ENCODE measurements around the gene LGALS7B.
"Not testable (repeated sequence)": the region's sequence is repeated elsewhere in the genome, so short reads cannot be mapped to it uniquely, and the experiment has no call there.

The LGALS7B gene

DNA sequence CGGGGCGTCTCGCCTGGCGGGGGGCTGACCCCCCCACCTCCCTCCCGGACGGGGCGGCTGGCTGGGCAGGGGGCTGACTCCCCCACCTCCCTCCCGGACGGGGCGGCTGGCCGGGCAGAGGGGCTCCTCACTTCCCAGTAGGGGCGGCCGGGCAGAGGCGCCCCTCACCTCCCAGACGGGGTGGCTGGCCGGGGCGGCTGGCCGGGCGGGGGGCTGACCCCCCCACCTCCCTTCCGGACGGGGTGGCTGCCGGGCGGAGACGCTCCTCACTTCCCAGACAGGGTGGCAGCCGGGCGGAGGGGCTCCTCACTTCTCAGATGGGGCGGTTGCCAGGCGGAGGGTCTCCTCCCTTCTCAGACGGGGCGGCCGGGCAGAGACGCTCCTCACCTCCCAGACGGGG lies 8.8 kb downstream of the LGALS7B start:
- not testable (repeated sequence) for DNase-seq

DNA sequence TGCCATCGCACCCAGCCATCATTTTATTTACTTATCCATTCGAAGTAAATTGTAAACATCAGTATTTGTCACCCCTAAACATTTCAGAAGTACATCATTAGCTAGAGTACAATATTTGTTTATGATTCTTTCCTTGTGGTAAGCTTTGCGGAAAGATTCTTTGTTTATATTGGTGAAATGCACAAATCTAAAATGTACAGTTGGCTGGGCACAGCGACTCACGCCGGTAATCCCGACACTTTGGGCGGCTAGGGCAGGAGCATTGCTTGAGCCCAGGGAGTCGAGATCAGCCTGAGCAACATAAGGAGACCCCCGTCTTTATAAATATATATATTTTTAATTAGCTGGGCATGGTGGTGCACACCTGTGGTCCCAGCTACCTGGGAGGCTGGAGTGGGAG lies 10.1 kb downstream of the LGALS7B start:
- DNase-seq: no peak

DNA sequence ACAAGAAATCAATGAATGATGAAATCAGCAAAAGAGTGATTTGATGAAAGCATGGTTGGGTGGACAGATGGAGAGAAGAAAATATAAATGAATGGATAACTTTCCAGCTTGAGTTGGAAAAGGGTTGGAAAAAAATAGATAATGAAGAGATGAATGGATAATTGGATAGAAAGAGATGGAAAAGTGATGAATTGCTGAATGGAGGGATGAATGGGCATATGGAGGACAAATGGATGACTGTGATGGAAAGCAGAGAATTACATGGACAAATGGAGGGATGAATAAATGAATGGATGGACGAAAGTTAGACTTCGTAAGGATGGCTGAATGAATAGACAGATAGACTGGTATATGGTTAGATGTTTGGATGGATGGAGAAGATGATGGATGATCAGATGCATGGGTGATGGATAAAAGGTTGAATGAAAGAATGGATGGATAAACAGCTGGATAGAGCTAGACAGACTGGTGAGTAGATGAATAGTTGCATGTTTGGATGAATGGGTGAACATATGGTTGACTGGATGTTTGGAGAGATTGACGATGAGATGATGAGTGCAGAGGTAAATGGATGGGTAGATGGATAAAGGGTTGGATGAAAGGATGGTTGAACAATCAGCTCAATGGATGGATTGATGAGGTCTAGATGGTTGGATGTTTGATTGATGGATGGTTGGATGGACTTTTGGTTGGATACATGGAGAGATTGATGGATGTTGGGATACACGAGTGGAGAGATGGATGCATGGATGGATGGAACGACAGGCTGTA lies 11.8 kb downstream of the LGALS7B start:
- DNase-seq: no peak

DNA sequence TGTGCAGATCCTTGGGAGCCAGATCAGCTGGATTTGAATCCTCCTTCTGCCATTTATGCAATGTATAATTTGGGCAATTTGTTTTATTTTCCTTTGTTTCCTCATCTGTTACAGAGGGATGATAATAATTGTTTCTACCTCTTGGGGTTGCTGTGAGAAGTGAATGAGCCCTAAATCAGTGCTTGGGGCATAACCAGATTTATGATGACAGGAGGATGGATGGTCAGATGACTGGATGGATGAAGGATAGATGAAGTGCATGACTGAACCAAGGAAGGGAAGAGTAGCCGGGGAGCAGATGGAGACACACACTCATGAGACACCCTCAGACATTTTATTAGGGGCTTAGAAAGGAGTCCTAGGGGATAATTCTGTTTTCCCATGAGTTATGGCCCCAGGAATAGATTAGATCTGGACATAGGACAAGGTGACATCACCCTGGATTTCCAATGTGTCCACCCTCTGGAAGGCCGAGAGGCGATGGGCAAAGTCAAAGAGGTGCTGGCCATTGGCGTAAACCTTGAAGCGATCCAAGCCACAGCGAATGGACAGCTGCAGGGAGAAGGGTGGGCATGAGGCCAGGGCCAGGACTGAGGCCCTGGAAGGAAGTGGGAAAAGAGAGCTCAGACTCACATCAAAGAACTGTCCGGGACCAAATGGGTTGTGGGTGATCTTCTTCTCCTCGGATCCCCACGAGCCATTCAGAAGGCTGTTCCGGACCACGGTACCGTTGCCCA lies 12.5 kb downstream of the LGALS7B start:
- DNase-seq: no peak

DNA sequence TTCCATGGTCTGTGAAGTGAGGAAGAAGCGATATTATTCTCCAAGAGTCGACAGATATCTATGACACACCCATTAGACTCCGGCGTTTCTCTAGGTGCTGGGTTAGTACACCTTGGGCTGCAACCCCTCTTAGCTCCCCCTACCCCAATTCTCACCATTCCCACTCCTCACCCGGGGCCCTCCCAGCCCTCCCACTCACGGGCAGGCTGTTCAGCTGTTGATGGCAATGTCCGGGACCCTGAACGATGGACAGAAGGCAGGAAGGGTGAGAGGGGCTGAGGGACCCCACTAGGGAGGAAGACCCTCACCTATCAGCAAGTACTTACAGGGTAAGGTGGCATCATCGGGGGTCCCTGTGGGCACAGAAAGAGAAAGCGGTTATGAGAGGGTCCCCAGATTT lies 14.5 kb downstream of the LGALS7B start:
- no peak for DNase-seq

DNA sequence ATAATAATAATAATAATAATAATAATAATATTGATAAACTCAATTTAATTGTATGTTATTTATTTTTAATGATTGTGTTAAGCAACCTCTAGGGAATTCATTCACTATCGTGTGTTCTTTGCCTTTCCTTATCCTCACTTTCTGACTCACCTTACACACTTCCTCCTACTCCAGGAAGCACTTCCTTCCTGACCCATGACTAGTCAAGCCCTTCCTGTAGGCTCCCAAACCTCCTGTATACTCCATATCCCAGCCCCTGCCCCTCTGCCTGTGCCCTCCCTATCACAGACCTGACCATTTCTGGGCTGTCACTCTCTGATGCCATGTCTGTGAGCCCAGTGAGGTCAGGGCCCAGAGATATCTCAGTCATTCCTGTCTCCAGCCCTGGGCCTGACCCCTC lies 16.2 kb downstream of the LGALS7B start:
- no peak for DNase-seq

DNA sequence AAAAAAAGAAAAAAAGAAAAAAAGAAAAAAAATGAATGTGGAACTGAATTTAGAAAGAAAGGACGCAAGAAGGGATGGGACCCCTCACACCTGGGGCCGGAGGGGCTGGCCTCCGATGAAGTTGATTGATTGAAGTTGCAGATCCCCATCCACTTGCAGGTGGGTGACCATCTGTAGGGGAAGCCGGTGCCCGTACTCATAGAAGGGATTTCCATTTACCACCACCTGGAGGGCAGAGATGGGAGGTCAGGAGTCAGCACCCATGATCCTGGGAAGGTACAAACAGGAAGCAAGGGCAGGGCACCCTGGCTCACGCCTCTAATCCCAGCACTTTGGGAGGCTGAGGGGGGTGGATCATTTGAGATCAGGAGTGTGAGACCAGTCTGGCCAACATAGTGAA lies 17.4 kb downstream of the LGALS7B start:
- no peak for DNase-seq

DNA sequence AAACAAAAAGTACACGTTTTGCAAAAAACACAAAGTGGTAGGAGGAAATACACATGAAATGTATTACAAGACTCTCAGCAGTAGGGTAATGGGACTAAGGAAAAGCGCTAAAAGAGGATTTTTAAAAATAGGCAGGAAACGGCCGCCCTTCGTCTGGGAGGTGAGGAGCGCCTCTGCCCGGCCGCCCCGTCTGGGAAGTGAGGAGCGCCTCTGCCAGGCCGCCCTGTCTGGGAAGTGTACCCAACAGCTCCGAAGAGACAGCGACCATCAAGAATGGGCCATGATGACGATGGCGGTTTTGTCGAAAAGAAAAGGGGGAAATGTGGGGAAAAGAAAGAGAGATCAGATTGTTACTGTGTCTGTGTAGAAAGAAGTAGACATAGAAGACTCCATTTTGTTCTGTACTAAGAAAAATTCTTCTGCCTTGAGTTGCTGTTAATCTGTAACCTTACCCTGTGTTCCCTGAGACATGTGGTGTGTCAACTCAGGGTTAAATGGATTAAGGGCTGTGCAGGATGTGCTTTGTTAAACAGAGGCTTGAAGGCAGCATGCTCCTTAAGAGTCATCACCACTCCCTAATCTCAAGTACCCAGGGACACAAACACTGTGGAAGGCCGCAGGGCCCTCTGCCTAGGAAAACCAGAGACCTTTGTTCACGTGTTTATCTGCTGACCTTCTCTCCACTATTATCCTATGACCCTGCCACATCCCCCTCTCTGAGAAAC lies 18.5 kb downstream of the LGALS7B start:
- not testable (repeated sequence) for DNase-seq

DNA sequence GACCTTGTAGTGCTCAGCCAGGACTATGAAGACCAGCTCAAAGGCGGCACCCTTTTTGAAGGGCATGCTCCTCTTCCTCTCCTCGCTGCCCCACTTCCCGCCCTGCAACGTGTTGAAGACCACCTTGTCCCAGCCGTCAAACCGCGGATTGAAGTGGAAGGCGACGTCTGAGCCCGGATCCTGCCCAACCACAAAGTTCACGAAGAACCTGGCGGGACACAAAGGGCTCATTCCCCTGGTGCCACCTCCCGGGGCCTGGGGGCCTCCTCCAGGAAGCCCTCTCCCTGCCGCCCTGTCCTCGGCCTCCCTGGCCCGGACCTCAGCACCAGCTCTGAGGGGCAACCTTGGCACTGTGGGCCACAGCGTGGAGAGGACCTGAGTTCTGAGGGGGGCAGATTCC lies 19.7 kb downstream of the LGALS7B start:
- DNase-seq: no peak

DNA sequence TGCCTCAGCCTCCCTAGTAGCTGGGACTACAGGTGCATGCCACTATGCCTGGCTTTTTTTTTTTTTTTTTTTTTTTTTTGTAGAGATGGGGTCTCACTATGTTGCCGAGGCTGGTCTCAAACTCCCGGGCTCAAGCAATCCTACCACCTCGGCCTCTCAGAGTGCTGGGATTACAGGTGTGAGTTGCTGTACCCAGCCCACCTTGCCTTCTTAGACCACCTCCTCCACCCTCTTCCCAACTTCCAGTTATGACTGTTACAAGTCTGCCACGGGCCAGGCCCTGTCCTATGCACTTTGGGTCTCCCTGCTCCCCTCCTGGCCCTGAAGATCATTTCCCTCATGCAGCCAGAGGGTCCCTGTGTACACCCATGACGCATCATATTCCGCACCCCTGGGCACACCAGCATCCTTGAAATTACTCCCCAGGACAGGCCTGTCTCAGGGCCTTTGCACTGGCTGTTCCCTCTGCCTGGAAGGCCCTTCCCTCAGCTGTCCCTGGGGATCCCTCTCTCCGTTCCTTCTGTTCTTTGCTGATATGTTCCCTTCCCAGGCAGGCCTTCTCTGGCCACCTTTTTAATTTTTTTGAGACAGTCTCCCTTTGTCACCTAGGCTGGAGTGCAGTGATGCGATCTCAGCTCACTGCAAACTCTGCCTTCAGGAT lies 20.7 kb downstream of the LGALS7B start:
- DNase-seq: no peak

DNA sequence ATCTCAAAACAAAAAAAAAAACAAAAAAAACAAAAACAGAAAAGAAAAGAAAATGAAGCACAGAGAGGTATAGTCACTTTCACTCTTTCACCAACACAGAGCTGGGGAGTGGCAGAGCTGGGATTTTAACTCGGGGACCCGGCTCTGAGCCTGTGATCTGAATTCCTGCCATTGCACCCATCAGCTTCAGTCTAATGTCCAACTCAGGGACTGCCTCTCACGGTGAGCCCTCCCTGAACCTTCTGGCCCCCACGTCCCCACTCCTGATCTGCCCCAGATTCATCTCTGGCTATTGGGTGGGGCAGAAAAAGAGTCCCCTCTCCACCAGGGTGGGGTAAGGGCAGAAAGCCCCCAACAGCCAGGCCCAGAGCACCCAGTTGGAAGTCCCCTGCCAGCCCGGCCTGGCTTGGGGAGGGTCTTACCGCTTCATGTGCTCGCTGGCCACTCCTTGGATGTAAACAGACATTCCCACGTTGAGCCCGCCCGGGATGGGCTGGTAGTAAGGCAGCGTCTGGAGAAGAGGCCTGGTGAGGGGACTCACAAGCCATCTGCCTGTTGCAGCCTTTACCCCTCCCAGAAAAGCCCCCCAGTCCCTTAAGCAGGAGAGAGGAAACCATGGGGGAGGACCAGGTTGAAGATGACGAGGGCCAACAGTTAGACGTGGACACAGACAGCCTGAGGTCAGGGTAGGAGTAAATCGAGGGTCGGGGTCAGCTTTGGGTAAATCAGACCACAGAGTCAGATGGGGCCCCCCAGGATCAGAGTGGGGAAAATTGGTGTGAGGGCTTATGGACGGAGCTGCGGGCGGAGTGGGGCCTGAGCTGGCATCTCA lies 23.2 kb downstream of the LGALS7B start:
- DNase-seq: no peak

DNA sequence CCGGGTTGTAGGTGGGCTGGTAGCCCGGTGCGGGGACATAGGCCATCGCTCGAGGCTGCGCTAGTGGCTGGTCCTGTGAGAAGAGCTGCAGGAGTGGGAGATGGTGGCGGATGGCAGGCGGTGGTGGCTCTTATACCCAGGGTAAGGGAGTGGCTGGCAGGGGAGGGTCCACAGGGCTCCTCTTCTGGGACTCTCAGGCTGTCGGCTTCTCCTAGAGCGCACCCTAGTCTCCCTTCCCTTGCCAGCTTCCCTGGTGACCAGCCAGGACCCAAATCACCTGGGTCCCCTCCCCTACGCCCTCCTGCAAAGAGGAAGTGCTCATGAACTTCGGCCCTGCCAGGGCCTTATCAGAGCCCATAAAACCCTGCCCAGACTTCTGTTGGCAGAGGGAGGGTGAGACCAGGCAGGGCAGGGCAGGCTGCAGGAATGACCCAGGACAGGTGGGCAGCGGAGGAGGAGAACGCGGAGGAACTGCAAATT lies 23.9 kb downstream of the LGALS7B start, which contains the start of gene LGALS4:
Gene LGALS4 (minus strand): TSS at position 105 of the 480 bp plus-strand sequence. CDS start 59 bp downstream, at position 46.
- no peak for DNase-seq

DNA sequence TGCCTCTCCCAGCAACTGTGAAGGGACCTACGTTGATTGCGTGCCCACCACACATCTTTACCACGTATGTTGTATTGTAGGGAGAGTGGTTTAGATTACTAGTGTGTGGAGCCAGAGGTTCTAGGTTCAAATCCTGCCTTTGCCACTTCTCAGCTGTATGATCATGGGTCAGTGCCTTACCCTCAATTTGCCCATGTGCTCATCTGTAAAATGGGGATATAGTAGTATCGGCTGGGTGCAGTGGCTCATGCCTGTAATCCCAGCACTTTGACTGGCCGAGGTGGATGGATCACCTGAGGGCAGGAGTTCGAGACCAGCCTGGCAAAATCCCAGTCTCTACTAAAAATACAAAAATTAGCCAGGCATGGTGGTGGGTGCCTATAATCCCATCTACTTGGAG lies 24.3 kb downstream of the LGALS7B start:
- DNase-seq: no peak

DNA sequence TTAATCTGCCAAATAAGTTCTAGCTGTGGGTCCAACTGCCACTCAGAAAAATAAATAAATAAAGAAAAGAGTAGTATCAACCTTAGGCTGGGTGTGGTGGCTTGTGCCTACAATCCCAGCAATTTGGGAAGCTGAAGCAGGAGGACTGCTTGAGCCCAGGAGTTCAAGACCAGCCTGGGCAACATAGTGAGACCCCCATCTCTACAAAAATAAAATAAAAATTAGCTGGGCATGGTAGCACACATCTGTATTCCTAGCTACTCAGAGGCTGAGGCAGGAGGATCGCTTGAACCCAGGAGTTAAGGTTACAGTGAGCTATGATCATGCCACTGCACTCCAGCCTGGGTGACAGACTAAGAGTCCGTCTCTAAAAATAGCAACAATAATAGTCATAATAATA lies 24.9 kb downstream of the LGALS7B start:
- not testable (repeated sequence) for DNase-seq

DNA sequence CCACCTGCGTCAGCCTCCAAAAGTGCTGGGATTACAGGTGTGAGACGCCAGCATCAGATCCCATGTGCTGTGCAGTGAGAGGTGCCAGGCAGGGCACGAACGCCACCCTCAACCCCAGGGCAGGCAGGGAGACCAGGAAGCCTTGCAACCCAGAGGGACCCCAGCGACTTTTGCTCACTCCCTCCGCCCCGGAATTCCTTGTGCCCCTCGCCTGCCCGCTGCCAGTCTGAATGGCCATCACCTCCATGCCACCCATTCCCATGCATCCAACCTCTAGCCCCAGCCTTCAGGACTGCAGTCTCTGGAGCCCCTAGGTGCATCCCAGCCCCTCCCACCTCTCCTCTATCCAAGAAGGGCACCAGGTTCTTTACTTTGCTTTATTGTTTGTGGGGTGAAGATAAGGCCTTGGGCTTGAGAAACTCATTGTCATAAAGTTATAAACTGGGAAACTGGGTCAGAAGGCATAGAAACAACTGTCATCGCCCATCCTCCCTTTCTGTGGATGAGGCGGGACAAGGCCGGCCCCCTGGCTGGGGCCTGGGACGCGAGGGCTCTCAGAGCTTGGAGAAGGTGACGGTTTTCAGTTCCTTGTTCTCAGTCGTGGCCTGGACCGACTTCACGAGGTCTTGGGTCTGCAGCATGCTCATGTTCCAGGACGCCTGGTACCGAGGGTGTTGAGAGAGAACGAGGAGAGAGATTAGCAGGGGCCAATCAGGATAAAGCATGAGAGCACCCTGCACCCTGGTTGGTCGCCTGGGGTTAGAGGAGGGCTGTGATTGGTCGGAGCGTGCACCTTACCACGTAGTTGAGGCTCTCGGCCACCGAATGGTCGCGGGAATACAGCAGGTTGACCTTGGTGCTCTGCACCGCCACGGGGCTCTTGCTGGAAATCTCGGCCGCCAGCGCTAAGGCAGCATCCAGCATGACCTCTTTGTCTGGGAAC lies 26.3 kb downstream of the LGALS7B start:
- DNase-seq: no peak

DNA sequence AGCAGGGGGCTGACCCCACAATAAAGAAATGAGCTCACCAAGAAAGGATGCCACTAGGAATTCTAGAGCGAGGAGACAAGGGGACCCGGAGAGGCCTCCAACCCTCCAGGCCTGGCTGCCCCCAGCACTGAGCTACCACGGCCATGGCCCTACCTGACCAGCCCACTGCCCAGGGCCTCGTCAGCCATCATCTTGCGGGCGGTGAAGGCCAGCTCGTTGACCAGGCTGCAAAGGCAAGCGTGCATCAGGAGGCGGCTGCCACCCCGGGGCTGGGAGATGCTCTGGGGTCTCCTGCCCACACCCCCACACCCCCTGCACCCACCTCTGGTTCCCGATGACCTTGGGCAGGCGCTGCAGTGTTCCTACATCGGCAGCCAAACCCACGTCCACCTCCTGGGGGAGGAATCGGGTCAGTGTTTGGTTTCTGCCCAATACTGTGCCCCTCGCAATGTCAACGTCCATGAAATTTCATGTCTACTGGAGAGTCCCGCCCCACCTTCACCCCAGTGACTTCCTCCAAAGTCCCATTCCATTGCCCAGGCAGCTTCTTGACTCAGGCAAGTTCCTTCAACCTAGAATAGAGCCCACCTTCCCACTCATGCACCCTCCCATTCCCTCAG lies 27.2 kb downstream of the LGALS7B start:
- no peak for DNase-seq

DNA sequence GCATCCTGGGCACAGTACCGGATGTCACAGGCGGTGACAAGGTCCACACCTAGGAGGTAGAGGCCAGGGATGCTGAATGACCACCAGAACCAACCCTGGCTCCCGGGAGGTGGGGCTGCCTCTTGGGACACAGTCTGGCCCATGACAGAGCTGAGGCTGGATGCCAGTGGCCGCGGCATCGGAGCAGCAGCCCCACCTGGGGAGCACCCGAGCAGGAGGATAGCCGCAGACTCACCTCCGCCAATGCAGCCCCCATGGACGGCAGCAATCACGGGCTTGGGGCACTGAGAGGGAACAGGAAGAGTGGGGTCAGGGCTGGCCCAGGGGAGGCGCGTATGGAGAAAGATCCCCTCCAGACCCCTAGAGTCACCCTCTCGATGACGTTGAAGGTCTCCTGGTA lies 28.1 kb downstream of the LGALS7B start:
- DNase-seq: no peak

DNA sequence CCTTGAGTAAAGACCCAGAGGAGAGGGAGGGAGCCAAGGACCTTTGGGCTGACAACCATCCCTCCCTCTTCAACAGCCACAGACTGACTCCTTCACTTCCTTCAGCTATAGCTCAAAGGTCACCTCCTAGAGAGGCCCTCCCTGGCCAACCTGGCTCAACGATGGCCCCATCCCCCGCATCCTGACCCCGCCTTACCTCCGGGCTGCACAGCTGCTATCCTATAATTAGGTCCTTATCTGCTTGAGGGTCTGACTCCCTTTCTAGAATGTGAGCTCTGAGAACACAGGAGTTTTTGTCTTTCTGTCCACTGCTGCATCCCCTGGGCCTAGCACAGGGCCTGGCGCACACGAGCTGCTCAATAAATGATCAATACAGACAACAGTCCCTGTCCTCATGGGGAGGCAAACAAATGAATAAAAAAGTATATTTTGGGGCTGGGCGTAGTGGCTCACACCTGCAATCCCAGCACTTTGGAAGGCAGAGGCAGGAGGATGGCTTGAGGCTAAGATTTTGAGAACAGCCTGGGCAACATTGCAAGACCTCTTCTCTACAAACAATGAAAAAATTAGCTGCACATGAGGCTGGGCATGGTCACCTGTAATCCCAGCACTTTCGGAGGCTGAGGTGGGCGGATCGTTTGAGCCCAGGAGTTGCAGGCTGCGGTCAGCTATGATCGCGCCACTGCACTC lies 30.4 kb downstream of the LGALS7B start:
- DNase-seq: no peak

DNA sequence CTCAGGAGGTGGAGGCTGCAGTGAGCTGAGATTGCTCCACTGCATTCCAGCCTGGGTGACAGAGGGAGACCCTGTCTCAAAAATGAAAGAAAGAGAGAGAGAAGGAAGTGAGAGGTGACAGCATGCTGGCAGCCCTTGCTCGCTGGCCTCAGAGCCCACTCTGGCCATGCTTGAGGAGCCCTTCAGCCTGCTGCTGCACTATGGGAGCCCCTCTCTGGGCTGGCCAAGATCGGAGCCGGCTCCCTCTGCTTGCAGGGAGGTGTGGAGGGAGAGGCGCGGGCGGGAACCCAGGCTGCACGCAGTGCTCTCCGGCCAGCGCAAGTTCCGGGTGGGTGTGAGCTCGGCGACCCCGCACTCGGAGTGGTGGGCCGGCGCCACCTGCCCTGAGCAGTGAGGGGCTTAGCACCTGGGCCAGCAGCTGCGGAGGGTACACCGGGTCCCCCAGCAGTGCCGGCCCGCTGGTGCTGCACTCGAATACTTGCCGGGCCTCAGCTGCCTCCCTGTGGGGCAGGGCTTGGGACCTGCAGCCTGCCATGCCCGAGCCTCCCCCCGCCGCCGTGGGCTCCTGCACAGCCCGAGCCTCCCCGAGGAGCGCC lies 32.3 kb downstream of the LGALS7B start:
- not testable (repeated sequence) for DNase-seq
